ENCODE measurements around the gene DOK6. TPM values are rescaled to one million over a fixed set of nuclear protein-coding genes. Genes with fewer than 3 reads are reported as not detected.

DOK6 gene
- total and polyA plus RNA-seq, 2 experiments from 2014 or later, result 0.29 to 0.42 TPM

- no peak for TF ChIP-seq ZNF462 (CRISPR knock-in tag; IDR thresholded peaks at IDR 0.05)
- TF ChIP-seq CREB1 (CRISPR knock-in tag; IDR thresholded peaks at IDR 0.05; ENCODE audit: low read depth), result no peak
These were observed 390.0 kb downstream of the DOK6 start (continued) for GRCh38 chr18:69790649-69791048.

- Histone ChIP-seq H3K27me3 (ENCODE audit: insufficient read depth) (no peaks in the 10 kb centered on the region), H3K79me2 (replicated peaks; ENCODE audit: insufficient read depth) (no peaks in the 10 kb centered on the region), H3F3A (replicated peaks; ENCODE audit: low read depth) (no peaks in the 10 kb centered on the region), H3K4me1 (ENCODE audit: insufficient read depth) (no peaks in the 10 kb centered on the region), H4K20me1 (replicated peaks; ENCODE audit: insufficient read depth) (no peaks in the 10 kb centered on the region), H3K36me3 (ENCODE audit: insufficient read depth) (no peaks in the 10 kb centered on the region), H3K27ac (ENCODE audit: low read depth) (no peak overlapping the region), H3K4me2 (no peak overlapping the region), H3K9me2 (ENCODE audit: insufficient read depth) (no peaks in the 10 kb centered on the region), H3K4me3 (no peak overlapping the region), H2AFZ (peak overlapping the region; percentile 20; the same call in 1 of the 2 replicates)
- no peak overlapping the region for H3K27ac Mint-ChIP-seq
- ATAC-seq (no peak), DNase-seq (ENCODE audit: low spot score) (peak; percentile 4)
- H3K27me3 Mint-ChIP-seq (ENCODE audit: insufficient read depth, low read depth, poor library complexity), result no peaks in the 10 kb centered on the region
- no peak overlapping the region for H3K4me3 Mint-ChIP-seq
- no peaks in the 10 kb centered on the region; the same call in 2 of the 3 replicates for H3K9me3 Mint-ChIP-seq
- no peaks in the 10 kb centered on the region for H3K36me3 Mint-ChIP-seq (ENCODE audit: low read depth)
- no peaks in the 10 kb centered on the region for H3K4me1 Mint-ChIP-seq
- TF ChIP-seq EZH2 (IDR thresholded peaks at IDR 0.05; ENCODE audit: low read depth, unreplicated experiment) (no peak), NANOG (IDR thresholded peaks at IDR 0.05; ENCODE audit: borderline replicate concordance) (no peak), ETS1 (IDR thresholded peaks at IDR 0.05) (no peak), REST (IDR thresholded peaks at IDR 0.05; ENCODE audit: unreplicated experiment) (no peak), CTCF (conservative IDR thresholded peaks at IDR 0.05; ENCODE audit: low read depth in 2 of 2) (no peak), CREB1 (CRISPR knock-in tag; IDR thresholded peaks at IDR 0.05; ENCODE audit: low read depth) (no peak), POLR2AphosphoS5 (IDR thresholded peaks at IDR 0.05; ENCODE audit: low read depth) (no peak)
These were observed 395.1 kb downstream of the DOK6 start for GRCh38 chr18:69795791-69796190.
